NCI-H526 (cell line): ENCODE measurements around the gene SMPD2.

Source experiments
- DNase-seq, 2 experiments: peaks; one replicate each; lab custom pipeline; 2025; lab: John Stamatoyannopoulos, UW

The SMPD2 gene

GRCh38 chr6:109447087-109447486 is 6.6 kb downstream of the SMPD2 start:
- no peak for DNase-seq

- DNase-seq: peak in 1 of 2 experiments; percentile 25
These were observed 7.5 kb downstream of the SMPD2 start for GRCh38 chr6:109447878-109448555.

- no peak for DNase-seq
These were observed 8.1 kb downstream of the SMPD2 start for GRCh38 chr6:109448615-109449014.

- DNase-seq: no peak
These were observed 8.7 kb downstream of the SMPD2 start for GRCh38 chr6:109449064-109449794.

GRCh38 chr6:109449795-109450673 is 9.5 kb downstream of the SMPD2 start:
- no peak for DNase-seq

- no peak for DNase-seq
These were observed 10.3 kb downstream of the SMPD2 start for GRCh38 chr6:109450801-109451200.

GRCh38 chr6:109451376-109451775 is 10.9 kb downstream of the SMPD2 start:
- no peak for DNase-seq

GRCh38 chr6:109452181-109452580 is 11.7 kb downstream of the SMPD2 start:
- DNase-seq: no peak

GRCh38 chr6:109453156-109453555 is 12.6 kb downstream of the SMPD2 start:
- no peak for DNase-seq

- peak in 1 of 2 experiments; percentile 33 for DNase-seq
These were observed 13.3 kb downstream of the SMPD2 start for GRCh38 chr6:109453594-109454495.

GRCh38 chr6:109454496-109455436 is 14.2 kb downstream of the SMPD2 start:
- DNase-seq: peak in 1 of 2 experiments; percentile 69

GRCh38 chr6:109455437-109456110 is 15.1 kb downstream of the SMPD2 start, which contains the start of gene MICAL1:
Gene MICAL1, minus strand, starts transcription at chr6:109455772. Its CDS starts 1,576 bp downstream, at chr6:109454196.
- DNase-seq: peak; percentile 21 to 71

- DNase-seq: peak in 1 of 2 experiments; percentile 60
These were observed 15.6 kb downstream of the SMPD2 start for GRCh38 chr6:109456111-109456583.

GRCh38 chr6:109456710-109457561 is 16.4 kb downstream of the SMPD2 start:
- no peak for DNase-seq

- no peak for DNase-seq
These were observed 17.1 kb downstream of the SMPD2 start for GRCh38 chr6:109457562-109457996.

- no peak for DNase-seq
These were observed 18.4 kb downstream of the SMPD2 start for GRCh38 chr6:109458774-109459531.

GRCh38 chr6:109460161-109460829 is 19.8 kb downstream of the SMPD2 start:
- no peak for DNase-seq
